ENCODE measurements around the gene RAB20.

DNA sequence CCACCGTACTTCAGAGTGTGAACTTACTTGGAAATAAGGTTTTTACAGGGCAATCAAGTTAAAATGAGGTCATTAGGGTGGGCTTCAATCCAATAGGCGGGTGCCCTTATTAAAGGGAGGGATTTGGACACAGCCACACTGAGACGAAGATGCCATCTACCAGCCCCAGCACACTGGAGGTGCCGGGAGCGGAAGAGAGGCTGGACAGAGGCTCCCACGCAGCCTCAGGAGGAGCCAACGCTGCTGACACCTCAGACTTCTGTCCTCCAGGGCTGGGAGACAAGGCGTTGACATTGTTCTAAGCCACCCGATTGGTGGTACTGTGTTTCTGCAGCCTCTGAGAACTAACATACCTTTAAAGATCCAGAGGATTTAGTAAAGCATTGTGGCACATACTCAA, 12.6 kb upstream of the RAB20 start:
- TF ChIP-seq, protein P1, sequence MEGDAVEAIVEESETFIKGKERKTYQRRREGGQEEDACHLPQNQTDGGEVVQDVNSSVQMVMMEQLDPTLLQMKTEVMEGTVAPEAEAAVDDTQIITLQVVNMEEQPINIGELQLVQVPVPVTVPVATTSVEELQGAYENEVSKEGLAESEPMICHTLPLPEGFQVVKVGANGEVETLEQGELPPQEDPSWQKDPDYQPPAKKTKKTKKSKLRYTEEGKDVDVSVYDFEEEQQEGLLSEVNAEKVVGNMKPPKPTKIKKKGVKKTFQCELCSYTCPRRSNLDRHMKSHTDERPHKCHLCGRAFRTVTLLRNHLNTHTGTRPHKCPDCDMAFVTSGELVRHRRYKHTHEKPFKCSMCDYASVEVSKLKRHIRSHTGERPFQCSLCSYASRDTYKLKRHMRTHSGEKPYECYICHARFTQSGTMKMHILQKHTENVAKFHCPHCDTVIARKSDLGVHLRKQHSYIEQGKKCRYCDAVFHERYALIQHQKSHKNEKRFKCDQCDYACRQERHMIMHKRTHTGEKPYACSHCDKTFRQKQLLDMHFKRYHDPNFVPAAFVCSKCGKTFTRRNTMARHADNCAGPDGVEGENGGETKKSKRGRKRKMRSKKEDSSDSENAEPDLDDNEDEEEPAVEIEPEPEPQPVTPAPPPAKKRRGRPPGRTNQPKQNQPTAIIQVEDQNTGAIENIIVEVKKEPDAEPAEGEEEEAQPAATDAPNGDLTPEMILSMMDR (IDR thresholded peaks at IDR 0.05), result no peak
- TF ChIP-seq EP300 (IDR thresholded peaks at IDR 0.05), result no peak
